Fibroblast of villous mesenchyme (primary cell): Measurements from ENCODE around the gene PRSS56. TPM values are rescaled to one million over a fixed set of nuclear protein-coding genes. Genes with fewer than 3 reads are reported as not detected.

Experiments
- DNase-seq: peaks from one replicate; pipeline ENCODE4 v3.0.0-alpha.2; 2010; ENCODE audit warnings: low read depth
- H3K4me3 ChIP-seq: 2 replicates; pipeline ENCODE4 v1.5.1; 2011; ENCODE audit warnings: low read depth, mild to moderate bottlenecking, low read length
- total RNA-seq: library from RNA; depleted of rRNA; stranded (reverse); fragments of >200 nt; gene quantifications from 2 replicates; pipeline ENCODE4 v1.2.3, GENCODE V29; 2012
- TF ChIP-seq, protein P1 (sequence below): IDR thresholded peaks from 2 replicates; pipeline ENCODE4 v1.5.1; 2012; ENCODE audit warnings: low read depth, mild to moderate bottlenecking, low read length; ENCODE audit not compliant: insufficient read depth

The PRSS56 gene
- total RNA-seq, 1 donor = not detected

DNA sequence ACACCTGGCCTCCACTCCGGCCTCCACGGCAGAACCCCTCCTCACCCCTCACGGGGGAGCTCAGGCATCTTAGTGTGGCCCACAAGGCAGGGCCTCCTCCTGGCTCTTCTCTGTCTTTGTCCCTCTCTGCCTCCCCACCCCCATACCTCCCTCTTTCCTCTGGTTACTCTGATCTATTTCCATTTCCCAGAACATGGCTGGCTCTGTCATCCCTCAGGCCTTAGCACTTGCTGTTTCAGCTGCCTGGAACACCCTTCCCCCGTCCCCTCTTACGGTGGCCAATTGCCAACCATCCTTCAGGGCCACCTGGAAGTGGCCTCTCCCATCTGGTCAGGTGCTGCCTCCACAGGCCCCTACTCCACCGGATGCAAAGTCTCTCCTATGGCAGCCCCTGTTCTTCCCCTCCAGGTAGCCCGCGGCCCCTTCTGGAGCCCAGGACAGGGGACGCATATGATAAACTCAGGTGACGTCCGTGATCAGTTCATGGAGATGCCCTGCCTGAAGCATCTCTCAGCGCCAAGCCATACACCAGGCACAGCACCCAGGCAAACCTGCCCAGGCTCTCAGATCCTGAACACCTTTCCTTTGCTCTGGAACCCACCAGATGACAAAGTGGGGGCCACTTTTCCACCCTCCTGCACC lies 28.9 kb upstream of the PRSS56 start:
- TF ChIP-seq, protein P1, sequence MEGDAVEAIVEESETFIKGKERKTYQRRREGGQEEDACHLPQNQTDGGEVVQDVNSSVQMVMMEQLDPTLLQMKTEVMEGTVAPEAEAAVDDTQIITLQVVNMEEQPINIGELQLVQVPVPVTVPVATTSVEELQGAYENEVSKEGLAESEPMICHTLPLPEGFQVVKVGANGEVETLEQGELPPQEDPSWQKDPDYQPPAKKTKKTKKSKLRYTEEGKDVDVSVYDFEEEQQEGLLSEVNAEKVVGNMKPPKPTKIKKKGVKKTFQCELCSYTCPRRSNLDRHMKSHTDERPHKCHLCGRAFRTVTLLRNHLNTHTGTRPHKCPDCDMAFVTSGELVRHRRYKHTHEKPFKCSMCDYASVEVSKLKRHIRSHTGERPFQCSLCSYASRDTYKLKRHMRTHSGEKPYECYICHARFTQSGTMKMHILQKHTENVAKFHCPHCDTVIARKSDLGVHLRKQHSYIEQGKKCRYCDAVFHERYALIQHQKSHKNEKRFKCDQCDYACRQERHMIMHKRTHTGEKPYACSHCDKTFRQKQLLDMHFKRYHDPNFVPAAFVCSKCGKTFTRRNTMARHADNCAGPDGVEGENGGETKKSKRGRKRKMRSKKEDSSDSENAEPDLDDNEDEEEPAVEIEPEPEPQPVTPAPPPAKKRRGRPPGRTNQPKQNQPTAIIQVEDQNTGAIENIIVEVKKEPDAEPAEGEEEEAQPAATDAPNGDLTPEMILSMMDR = no peak
- H3K4me3 ChIP-seq = no peak overlapping the region
- no peak for DNase-seq

- DNase-seq = no peak
- no peak overlapping the region for H3K4me3 ChIP-seq
- TF ChIP-seq, protein P1 = no peak
Measured at GRCh38 chr2:232492236-232492848, 27.8 kb upstream of the PRSS56 start.

DNA sequence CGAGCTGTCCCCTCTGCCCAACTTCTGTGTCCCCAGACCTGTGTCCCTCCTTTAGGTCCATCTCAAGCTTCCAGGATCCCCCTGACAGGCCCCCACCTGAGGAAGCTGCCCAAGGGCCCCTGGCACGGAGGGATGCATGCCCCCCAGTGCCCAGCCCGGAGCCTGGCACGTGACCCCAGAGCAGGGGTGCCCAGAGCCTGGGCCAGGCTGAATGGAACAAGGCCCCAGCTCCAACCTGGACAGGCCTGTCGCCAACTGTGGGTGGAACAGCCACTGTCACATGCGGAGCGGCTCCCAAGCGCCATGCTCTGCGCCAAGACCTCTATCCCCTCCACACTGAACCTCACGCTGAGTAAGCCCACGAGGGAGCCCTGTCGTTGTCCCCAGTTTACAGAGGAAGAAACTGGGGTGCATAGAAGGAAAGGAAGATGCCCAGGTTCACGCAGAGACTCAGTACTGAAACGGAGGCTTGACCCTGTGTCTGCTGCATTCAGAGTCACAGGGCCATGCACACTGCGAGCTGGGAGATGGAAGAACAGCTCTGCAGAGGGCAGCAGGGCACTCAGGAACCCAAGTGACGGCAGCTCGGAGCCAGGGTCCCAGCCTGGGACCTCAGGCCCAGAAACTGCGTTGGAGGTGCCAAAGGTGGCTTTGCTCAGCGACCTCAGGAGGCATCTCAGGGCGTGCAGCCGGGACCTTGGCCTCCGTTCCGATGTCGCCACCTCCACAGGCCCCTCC lies 27.1 kb upstream of the PRSS56 start:
- no peak overlapping the region for H3K4me3 ChIP-seq
- DNase-seq = no peak
- TF ChIP-seq, protein P1 = no peak

DNA sequence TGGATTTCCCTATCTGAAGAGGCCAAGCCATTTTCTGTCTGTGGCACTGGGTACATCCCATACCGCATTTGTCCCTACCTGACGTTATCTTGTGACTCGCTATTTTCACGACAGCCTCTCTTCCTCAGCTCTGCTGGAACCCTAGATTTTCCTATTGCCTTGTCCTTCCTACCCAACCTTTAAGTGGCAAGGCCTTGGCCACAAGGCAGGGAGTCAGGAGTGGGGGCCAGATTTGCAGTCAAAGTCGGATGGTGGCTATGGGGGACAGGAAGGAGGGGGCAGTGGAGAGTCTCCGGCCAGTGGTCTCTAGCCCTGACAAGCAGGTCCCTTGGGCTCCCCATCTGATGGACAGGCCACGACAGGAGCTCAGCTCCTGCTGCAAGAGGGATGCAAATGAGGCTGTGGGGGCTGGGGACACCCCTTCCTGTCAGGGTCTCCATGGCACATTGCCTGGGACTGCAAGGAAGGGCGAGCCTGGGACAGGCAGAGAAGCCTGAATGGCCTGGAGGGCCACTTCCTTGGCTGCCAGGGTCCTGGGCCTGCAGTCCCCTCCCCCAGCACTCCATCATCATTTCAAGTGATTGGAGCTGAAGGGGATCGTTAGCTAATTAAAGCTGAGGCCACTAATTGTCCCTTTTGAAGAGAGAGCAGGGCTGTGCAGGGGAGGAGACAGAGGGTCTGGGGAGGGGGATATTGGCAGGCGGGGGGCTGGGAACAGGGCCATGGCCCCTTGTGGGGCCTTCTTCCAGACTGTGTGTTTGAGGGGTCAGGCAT lies 26.3 kb upstream of the PRSS56 start:
- no peak overlapping the region for H3K4me3 ChIP-seq
- no peak for DNase-seq
- TF ChIP-seq, protein P1 = no peak

GRCh38 chr2:232494542-232494941 lies 25.6 kb upstream of the PRSS56 start:
- TF ChIP-seq, protein P1 = no peak
- H3K4me3 ChIP-seq = no peak overlapping the region

GRCh38 chr2:232495292-232495691 lies 24.9 kb upstream of the PRSS56 start:
- no peak for DNase-seq
- H3K4me3 ChIP-seq = no peak overlapping the region
- TF ChIP-seq, protein P1 = no peak

More at GRCh38 chr2:232494542-232494941, 25.6 kb upstream of the PRSS56 start:
- DNase-seq = no peak
